PC-9 (cell line): ENCODE measurements around the gene RABIF.
A peak's percentile ranks its signal among the peaks of the same experiment; 100 is the strongest.

Source experiments
- CTCF ChIP-seq: fragments of 200-600 bp; sonication (generic); conservative IDR thresholded peaks from 2 replicates; pipeline ENCODE4 v1.6.1; 2017; ENCODE audit warnings: mixed run types, antibody characterized with exemption, mild to moderate bottlenecking, moderate library complexity
- EZH2 ChIP-seq: fragments of 200-600 bp; sonication (generic); IDR thresholded peaks from 2 replicates; pipeline ENCODE4 v1.8.0; 2017; ENCODE audit warnings: antibody characterized with exemption, low read depth

- TF ChIP-seq CTCF (peak; percentile 78), EZH2 (no peak)
Observed at GRCh38 chr1:202852163-202852904, 36.6 kb downstream of the RABIF start.
